DND-41 (cell line): ENCODE results near the gene PRSS2.

Experiments used
- ATAC-seq: fragments of 200-7000 bp; cut with Tn5 transposase; 3 replicates; pipeline ENCODE4 v1.9.1; 2021; ENCODE audit warnings: low read depth; ENCODE audit not compliant: insufficient read depth
- DNase-seq: peaks from one replicate; pipeline ENCODE4 v3.0.0-alpha.2; 2020
- H2AFZ ChIP-seq: 2 replicates; pipeline ENCODE4 v1.6.0; 2012; ENCODE audit warnings: low read depth, low read length
- H3K27ac ChIP-seq: 2 replicates; pipeline ENCODE4 v1.5.1; 2012; ENCODE audit warnings: low read length, inconsistent platforms
- H3K27me3 ChIP-seq: fragments of 200-600 bp; sonication (generic); 2 replicates; pipeline ENCODE4 v1.6.0; 2012; ENCODE audit warnings: low read length, mild to moderate bottlenecking, inconsistent platforms; ENCODE audit not compliant: insufficient read depth, poor library complexity
- H3K36me3 ChIP-seq: 2 replicates; pipeline ENCODE4 v1.5.1; 2012; ENCODE audit warnings: low read length, inconsistent platforms; ENCODE audit not compliant: insufficient read depth
- H3K4me1 ChIP-seq: 2 replicates; pipeline ENCODE4 v1.5.1; 2012; ENCODE audit warnings: mild to moderate bottlenecking, low read length; ENCODE audit not compliant: insufficient read depth
- H3K4me2 ChIP-seq: 2 replicates; pipeline ENCODE4 v1.6.0; 2012; ENCODE audit warnings: mild to moderate bottlenecking, moderate library complexity, low read length, inconsistent platforms; ENCODE audit not compliant: insufficient read depth
- H3K4me3 ChIP-seq, 2 experiments: fragments of 200-600 bp in 1 of 2; shearing (Covaris generic) in 1 of 2; 2 replicates each; pipeline ENCODE4 v1.5.1; 2012 to 2016; ENCODE audit warnings: inconsistent platforms in 2 of 2, low read length in 2 of 2, mild to moderate bottlenecking in 2 of 2, low read depth in 1 of 2, moderate library complexity in 1 of 2
- H3K79me2 ChIP-seq: 2 replicates; pipeline ENCODE4 v1.6.0; 2012; ENCODE audit warnings: low read length, inconsistent platforms; ENCODE audit not compliant: insufficient read depth
- H3K9ac ChIP-seq: 2 replicates; pipeline ENCODE4 v1.6.0; 2012; ENCODE audit warnings: low read depth, mild to moderate bottlenecking, inconsistent platforms, low read length, moderate library complexity
- H3K9me3 ChIP-seq: 2 replicates; pipeline ENCODE4 v1.5.1; 2012; ENCODE audit warnings: low read length, moderate library complexity, mild to moderate bottlenecking, inconsistent platforms; ENCODE audit not compliant: insufficient read depth, severe bottlenecking
- H4K20me1 ChIP-seq: 2 replicates; pipeline ENCODE4 v1.6.0; 2012; ENCODE audit warnings: low read length; ENCODE audit not compliant: insufficient read depth
- CTCF ChIP-seq: IDR thresholded peaks from 2 replicates; pipeline ENCODE4 v1.5.1; 2012; ENCODE audit warnings: borderline replicate concordance, low read length, moderate library complexity, mild to moderate bottlenecking; ENCODE audit not compliant: poor library complexity, severe bottlenecking; ENCODE audit errors: extremely low read depth
- EZH2 ChIP-seq: IDR thresholded peaks from 3 replicates; pipeline ENCODE4 v1.6.1; 2012; ENCODE audit warnings: borderline replicate concordance, low read depth, mild to moderate bottlenecking, moderate library complexity, low read length, inconsistent platforms; ENCODE audit not compliant: severe bottlenecking

The PRSS2 gene

GRCh38 chr7:142772051-142772450 is 1.3 kb downstream of the PRSS2 start:
- ATAC-seq: no peak
- no peak overlapping the region for H3K27ac ChIP-seq
- H3K9me3 ChIP-seq: no peaks in the 10 kb centered on the region
- no peak overlapping the region for H3K4me2 ChIP-seq
- no peaks in the 10 kb centered on the region for H4K20me1 ChIP-seq
- DNase-seq: no peak
- H3K36me3 ChIP-seq: no peaks in the 10 kb centered on the region
- H3K79me2 ChIP-seq: no peaks in the 10 kb centered on the region
- TF ChIP-seq EZH2 (no peak), CTCF (no peak)
- H3K9ac ChIP-seq: no peak overlapping the region
- no peaks in the 10 kb centered on the region for H3K27me3 ChIP-seq
- H2AFZ ChIP-seq: no peak overlapping the region
- H3K4me1 ChIP-seq: no peaks in the 10 kb centered on the region
- H3K4me3 ChIP-seq: no peak overlapping the region

- Histone ChIP-seq H3K27ac (no peak overlapping the region), H3K4me2 (no peak overlapping the region), H3K79me2 (no peaks in the 10 kb centered on the region), H4K20me1 (no peaks in the 10 kb centered on the region), H2AFZ (no peak overlapping the region), H3K4me1 (no peaks in the 10 kb centered on the region), H3K27me3 (no peaks in the 10 kb centered on the region), H3K9me3 (no peaks in the 10 kb centered on the region), H3K36me3 (no peaks in the 10 kb centered on the region), H3K9ac (no peak overlapping the region), H3K4me3 (no peak overlapping the region)
- no peak for DNase-seq
- TF ChIP-seq CTCF (no peak), EZH2 (no peak)
- ATAC-seq: no peak
Observed at GRCh38 chr7:142772673-142773072, 1.9 kb downstream of the PRSS2 start.

GRCh38 chr7:142773230-142773629 is 2.5 kb downstream of the PRSS2 start:
- H3K9me3 ChIP-seq: no peaks in the 10 kb centered on the region
- no peaks in the 10 kb centered on the region for H3K4me1 ChIP-seq
- H3K27ac ChIP-seq: no peak overlapping the region
- H3K27me3 ChIP-seq: no peaks in the 10 kb centered on the region
- TF ChIP-seq EZH2 (no peak), CTCF (no peak)
- H3K4me2 ChIP-seq: no peak overlapping the region
- no peaks in the 10 kb centered on the region for H3K36me3 ChIP-seq
- no peaks in the 10 kb centered on the region for H3K79me2 ChIP-seq
- H2AFZ ChIP-seq: no peak overlapping the region
- DNase-seq: no peak
- no peak overlapping the region for H3K9ac ChIP-seq
- no peak for ATAC-seq
- H3K4me3 ChIP-seq: no peak overlapping the region
- H4K20me1 ChIP-seq: no peaks in the 10 kb centered on the region

GRCh38 chr7:142773937-142774744 is 3.4 kb downstream of the PRSS2 start:
- H3K4me2 ChIP-seq: no peak overlapping the region
- H3K27me3 ChIP-seq: no peaks in the 10 kb centered on the region
- H3K4me3 ChIP-seq: no peak overlapping the region
- H2AFZ ChIP-seq: no peak overlapping the region
- no peak overlapping the region for H3K9ac ChIP-seq
- no peak for DNase-seq
- no peaks in the 10 kb centered on the region for H3K36me3 ChIP-seq
- no peak for ATAC-seq
- H4K20me1 ChIP-seq: no peaks in the 10 kb centered on the region
- no peak overlapping the region for H3K27ac ChIP-seq
- no peaks in the 10 kb centered on the region for H3K4me1 ChIP-seq
- H3K79me2 ChIP-seq: no peaks in the 10 kb centered on the region
- H3K9me3 ChIP-seq: no peaks in the 10 kb centered on the region
- no peak for TF ChIP-seq EZH2
- no peak for TF ChIP-seq CTCF
